ENCODE results near the gene PRELP. TPM values are rescaled to one million over a fixed set of nuclear protein-coding genes. Genes with fewer than 3 reads are reported as not detected.

The PRELP gene
- total and polyA plus RNA-seq, 2 of the 8 experiments (the other 6 are each of a cell fraction or from before 2014, with no cell fraction given), result 0.13 to 0.23 TPM

GRCh38 chr1:203453616-203454015, 22.0 kb upstream of the PRELP start:
- no peak overlapping the region for H3K27ac ChIP-seq (ENCODE audit: low read depth, low read length)
- no peak overlapping the region for H2BK12ac ChIP-seq (ENCODE audit: low read depth, low read length)
- peaks cover 0 to 2% (median 0%) of the 10 kb centered on the region in 4 experiments; a peak in 2 of 7 replicates for H3K4me1 ChIP-seq (replicated peaks in 1 of 4; ENCODE audit: control insufficient read depth in 3 of 4, insufficient read depth in 4 of 4, low read length in 3 of 4)
- no peak for DNase-seq (ENCODE audit: low read depth in 1 of 2, low spot score in 2 of 2)
- H3K4me3 ChIP-seq (ENCODE audit: extremely low read depth in 1 of 4, insufficient read depth in 2 of 4, low read depth in 3 of 4, low read length in 4 of 4), result no peak overlapping the region
- H2AFZ ChIP-seq (ENCODE audit: low read length), result no peak overlapping the region
- no peak overlapping the region for H3K14ac ChIP-seq (ENCODE audit: insufficient read length)
- H4K91ac ChIP-seq (replicated peaks; ENCODE audit: insufficient read length, low read length), result no peak overlapping the region
- no peak overlapping the region for H4K8ac ChIP-seq (ENCODE audit: extremely low read depth, insufficient read depth, low read length)
- H3K23ac ChIP-seq (ENCODE audit: insufficient read length), result no peak overlapping the region
- CTCF ChIA-PET (ENCODE audit: partially characterized antibody), result interaction anchor here (0.7 to 5.6 kb wide), 7 partner anchors 10 to 414 kb away, joined by 3 to 72 read pairs (median 6); no protein-coding TSS in a partner anchor
- H3K56ac ChIP-seq (replicated peaks; ENCODE audit: insufficient read length, low read depth, low read length), result no peak overlapping the region
- POLR2A ChIA-PET (ENCODE audit: partially characterized antibody), result no interaction called here
- no peak overlapping the region for H2BK120ac ChIP-seq (replicated peaks; ENCODE audit: low read depth, low read length)
- no peaks in the 10 kb centered on the region for H3K27me3 ChIP-seq (replicated peaks in 1 of 4; ENCODE audit: control insufficient read depth in 3 of 4, extremely low read depth in 1 of 4, insufficient read depth in 3 of 4, low read length in 3 of 4)
- H2AK5ac ChIP-seq (ENCODE audit: low read depth, low read length), result no peak overlapping the region
- no peak overlapping the region for H3K9ac ChIP-seq (replicated peaks in 1 of 4; ENCODE audit: extremely low read depth in 1 of 4, low read depth in 3 of 4, low read length in 3 of 4)
- H3K9me3 ChIP-seq (ENCODE audit: insufficient read depth in 2 of 2, low read depth in 1 of 2, low read length in 1 of 2), result no peaks in the 10 kb centered on the region
- no peak overlapping the region for H4K5ac ChIP-seq (ENCODE audit: insufficient read length, low read depth, low read length)
- H4K20me1 ChIP-seq (replicated peaks in 1 of 2; ENCODE audit: control insufficient read depth in 1 of 2, insufficient read depth in 2 of 2, low read length in 2 of 2), result no peaks in the 10 kb centered on the region
- H3K36me3 ChIP-seq (ENCODE audit: control insufficient read depth in 2 of 4, insufficient read depth in 4 of 4, low read length in 3 of 4), result no peaks in the 10 kb centered on the region
- H3K4me2 ChIP-seq (ENCODE audit: insufficient read depth in 1 of 2, low read depth in 2 of 2, low read length in 2 of 2), result no peak overlapping the region
- H2BK20ac ChIP-seq (ENCODE audit: low read length), result no peak overlapping the region
- no peaks in the 10 kb centered on the region for H3K79me1 ChIP-seq (ENCODE audit: low read depth, low read length)
- no peak overlapping the region for H3K4ac ChIP-seq (replicated peaks; ENCODE audit: insufficient read length, low read depth, low read length)
- no peaks in the 10 kb centered on the region for H3K23me2 ChIP-seq (ENCODE audit: low read depth, low read length)
- H2BK15ac ChIP-seq (ENCODE audit: low read length), result no peak overlapping the region
- TF ChIP-seq CREB1 (IDR thresholded peaks at IDR 0.05) (no peak), KDM1A (IDR thresholded peaks at IDR 0.05; ENCODE audit: borderline replicate concordance, low read length) (no peak), JUND (IDR thresholded peaks at IDR 0.05; ENCODE audit: low read length) (no peak), CBX8 (IDR thresholded peaks at IDR 0.05; ENCODE audit: borderline replicate concordance, low read depth, low read length) (no peak), RFX5 (IDR thresholded peaks at IDR 0.05; ENCODE audit: borderline replicate concordance, low read depth, low read length) (no peak)
- no peak overlapping the region for H3K18ac ChIP-seq (ENCODE audit: extremely low read depth, low read length)
- no peak for FAIRE-seq
- H2BK5ac ChIP-seq (ENCODE audit: low read depth, low read length), result no peak overlapping the region
- H3K79me2 ChIP-seq (ENCODE audit: control insufficient read depth in 1 of 2, insufficient read depth in 2 of 2, low read length in 2 of 2), result no peaks in the 10 kb centered on the region
- WGBS, 2 experiments (ENCODE audit: extremely low coverage in 1 of 2, insufficient coverage in 1 of 2, insufficient read length in 1 of 2, insufficient replicate concordance in 2 of 2, low coverage in 1 of 2, low lambda C conversion rate in 2 of 2, missing lambda C conversion rate in 1 of 2), result 82% methylated on average over 4 of the region's 5 CpGs; no CpG with 5 or more reads in 1 of the 2 experiments
